Stimulated activated CD8-positive, alpha-beta memory T cell treated with anti-CD3 and anti-CD28 coated beads, Interleukin-4, amount 100 ng/mL, for 1 hour (primary cell): ENCODE data around the gene ACOXL.

ENCODE experiments used
- DNase-seq, 2 donors: peaks; one replicate each; pipeline ENCODE4 v3.0.0-alpha.2; 2020; ENCODE audit warnings: low read depth in 2 of 2, low spot score in 1 of 2

The ACOXL gene

GRCh38 chr2:110752871-110753270, 20.5 kb downstream of the ACOXL start:
- DNase-seq, result no peak

DNA sequence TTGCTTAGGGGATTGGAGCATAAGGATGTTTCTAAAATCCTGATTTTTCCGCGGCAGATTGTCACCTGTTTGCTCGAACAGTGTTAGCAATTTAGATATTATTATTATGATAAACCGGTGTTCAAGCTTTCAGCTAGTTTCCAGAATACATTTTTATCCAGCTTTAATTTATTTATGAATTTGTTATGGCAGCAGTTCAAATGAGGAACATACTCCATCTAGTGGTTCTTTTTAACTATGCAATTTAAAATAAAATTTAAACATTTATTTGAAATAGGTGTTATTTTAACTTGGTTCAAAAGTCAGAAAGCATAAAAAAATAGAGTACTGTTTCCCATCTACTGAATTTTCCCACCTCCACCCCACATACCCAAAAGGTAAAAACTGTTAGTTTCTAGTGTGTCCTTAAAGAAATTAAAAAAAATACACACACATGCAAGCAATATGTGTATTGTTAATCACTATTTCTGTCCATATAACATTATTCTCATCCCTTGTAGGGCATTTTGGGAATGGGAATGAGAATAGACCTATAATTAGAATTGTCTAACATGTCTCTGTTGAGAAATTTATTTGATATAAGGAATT, 23.2 kb downstream of the ACOXL start:
- no peak for DNase-seq

GRCh38 chr2:110759411-110759810, 27.0 kb downstream of the ACOXL start:
- no peak for DNase-seq

GRCh38 chr2:110764931-110765330, 32.6 kb downstream of the ACOXL start:
- DNase-seq, result no peak

GRCh38 chr2:110766291-110766690, 33.9 kb downstream of the ACOXL start:
- no peak for DNase-seq

DNA sequence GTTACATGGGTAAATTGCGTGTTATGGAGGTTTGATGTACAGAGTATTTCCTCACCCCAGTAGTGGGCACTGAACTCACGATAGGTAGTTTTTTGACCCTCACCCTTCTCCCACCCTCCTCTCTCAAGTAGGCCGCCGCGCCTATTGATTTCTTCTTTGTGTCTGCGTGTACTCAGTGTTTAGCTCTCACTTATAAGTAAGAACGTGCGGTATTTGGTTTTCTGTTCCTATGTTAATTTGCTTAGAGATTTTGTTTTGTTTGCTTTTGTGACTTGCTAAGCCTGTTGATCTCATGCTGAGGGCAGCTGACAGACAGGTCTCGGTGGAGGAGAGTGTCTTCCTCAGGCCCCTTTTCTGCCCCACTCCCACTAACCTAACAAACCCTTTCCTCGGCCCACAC, 36.2 kb downstream of the ACOXL start:
- DNase-seq, result no peak

DNA sequence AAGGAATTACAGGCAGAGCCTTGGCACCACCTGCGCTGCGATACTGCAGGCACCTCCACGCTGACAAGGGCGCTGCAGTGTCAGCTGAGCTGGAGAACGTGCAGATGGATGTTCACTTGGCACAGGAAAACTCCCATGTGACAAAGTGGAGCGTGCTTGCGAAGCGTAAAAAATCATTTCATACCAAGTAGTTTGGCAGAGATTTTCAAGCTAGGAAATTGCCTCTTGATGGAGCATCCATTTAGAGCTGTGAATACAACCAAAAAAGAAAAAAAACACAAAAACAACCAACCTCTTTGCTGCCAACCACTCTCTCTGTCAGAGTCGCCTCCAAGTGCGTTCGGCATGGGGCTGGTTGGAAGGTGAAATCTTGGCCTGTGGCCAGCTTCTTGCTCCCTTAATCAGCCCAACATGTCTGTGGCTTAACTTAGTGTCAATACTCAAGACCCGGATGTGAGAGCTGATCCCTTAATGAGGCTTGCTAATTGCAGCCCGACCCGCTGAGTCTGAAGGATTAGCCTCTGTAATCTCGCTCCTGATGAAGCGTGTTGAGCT, 38.1 kb downstream of the ACOXL start:
- no peak for DNase-seq

GRCh38 chr2:110770959-110771431, 38.6 kb downstream of the ACOXL start:
- no peak for DNase-seq

GRCh38 chr2:110771547-110772382, 39.4 kb downstream of the ACOXL start:
- no peak for DNase-seq

DNA sequence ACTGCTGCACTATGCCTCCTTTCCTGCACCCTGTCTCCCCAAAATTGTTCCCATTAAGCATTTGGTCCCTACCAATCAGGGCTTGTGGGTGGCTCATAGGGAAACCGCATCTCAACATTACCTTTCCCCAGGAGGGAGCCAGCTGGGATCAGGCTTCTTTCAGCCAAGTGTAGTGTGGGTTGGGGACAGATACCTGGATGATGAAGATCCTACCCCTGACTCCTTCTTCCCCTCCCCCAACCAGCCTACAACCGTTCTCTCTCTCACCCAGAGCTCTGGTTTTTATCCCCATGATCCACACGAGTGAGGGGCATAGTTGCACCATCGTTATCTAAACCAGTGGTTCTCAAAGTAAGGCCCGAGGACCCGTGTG, 40.0 kb downstream of the ACOXL start:
- DNase-seq, result no peak

- DNase-seq, result no peak
Measured at GRCh38 chr2:110773401-110773921, 41.1 kb downstream of the ACOXL start.

GRCh38 chr2:110774701-110775100, 42.3 kb downstream of the ACOXL start:
- DNase-seq, result no peak

DNA sequence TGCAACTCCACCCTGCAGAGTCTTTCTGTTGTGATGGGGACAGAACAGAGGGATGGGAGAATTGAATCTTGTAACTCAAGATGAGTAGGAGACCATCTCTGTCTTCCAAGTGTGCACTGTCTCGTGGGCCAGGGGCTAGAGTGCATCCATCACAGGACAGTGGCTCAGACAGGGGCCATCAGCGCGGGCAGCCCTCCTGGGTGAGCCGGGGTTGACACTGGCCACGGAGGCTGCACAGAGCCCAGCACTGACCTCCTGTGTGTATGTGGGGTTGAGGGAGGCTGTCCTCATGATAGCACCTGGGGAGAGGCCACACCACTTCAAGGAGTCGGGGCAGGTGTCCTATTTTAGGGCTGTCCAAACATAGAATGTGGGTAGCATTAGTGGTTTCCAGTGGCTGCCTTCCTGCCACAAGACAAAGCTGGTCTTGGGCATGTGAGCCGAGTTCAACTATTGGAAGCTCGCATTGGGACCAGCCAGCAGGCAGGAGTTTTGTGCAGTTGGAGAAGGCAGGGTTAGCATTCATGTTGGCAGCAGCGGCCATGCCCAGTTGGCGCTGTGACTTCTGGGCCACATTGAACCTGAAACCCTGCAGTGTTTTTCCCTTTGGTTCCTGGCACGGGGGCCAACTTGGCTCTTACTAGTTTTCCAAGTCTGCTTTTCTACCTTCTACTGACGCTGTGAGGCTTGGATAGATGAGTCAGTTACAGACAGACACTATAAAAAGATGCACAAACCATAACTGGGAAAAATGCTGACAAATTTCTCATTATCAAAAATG, 45.3 kb downstream of the ACOXL start:
- DNase-seq, result no peak

- DNase-seq, result no peak
Measured at GRCh38 chr2:110780461-110780860, 48.1 kb downstream of the ACOXL start.

DNA sequence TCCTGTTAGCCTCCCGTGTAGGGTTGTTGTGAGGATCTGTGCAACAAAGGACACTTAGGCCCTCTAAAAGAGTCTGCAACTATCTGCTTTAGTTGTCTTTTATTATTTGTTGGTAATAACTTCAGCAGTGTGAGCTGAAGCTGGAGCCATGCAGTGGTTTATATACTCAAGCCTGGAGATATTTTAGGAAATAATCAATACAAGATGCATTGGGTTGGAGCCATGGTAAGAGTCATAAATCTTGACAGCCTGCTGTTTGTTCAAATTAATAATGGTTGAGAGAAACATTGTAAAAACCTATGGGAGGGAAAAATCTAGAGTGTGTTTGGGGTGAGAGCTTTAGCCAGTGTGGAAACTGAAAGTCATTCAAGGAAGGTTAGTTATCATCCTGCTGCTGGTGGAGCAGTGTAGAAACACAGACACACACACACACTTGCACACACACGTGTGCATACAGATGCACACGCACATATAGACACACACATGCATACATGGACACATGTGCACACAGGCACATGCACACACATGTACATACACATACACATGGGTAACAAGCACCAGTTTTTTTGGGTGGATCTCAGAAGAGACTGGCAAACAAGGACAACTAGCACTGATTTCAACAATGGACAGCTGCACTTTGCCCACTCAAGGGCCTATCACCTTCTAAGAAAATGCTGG, 51.0 kb downstream of the ACOXL start:
- DNase-seq, result no peak

- DNase-seq, result no peak
Measured at GRCh38 chr2:110784047-110784631, 51.8 kb downstream of the ACOXL start.

GRCh38 chr2:110785439-110785838, 53.1 kb downstream of the ACOXL start:
- no peak for DNase-seq

DNA sequence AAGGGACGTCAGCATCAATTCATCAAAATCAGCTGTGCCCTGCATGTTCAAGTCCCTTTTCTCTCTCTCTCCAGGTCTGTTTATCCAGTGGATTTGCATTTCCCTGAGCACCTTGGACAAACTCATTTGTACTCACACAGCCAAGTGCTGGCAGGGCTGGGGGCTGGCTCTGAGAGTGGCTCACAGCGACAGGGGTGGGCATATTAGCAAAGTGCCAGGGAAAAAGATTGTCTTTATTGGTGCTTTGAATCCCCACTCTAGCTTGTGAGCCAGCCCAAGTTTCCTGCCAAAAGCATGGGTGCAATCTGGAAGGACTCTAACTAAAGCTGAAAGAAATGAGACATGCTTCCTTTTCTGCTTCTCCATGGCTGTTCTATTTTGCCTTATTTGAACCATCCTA, 56.6 kb downstream of the ACOXL start:
- no peak for DNase-seq

GRCh38 chr2:110789706-110790105, 57.3 kb downstream of the ACOXL start:
- DNase-seq, result no peak

- DNase-seq, result no peak
Measured at GRCh38 chr2:110790907-110791306, 58.5 kb downstream of the ACOXL start.

DNA sequence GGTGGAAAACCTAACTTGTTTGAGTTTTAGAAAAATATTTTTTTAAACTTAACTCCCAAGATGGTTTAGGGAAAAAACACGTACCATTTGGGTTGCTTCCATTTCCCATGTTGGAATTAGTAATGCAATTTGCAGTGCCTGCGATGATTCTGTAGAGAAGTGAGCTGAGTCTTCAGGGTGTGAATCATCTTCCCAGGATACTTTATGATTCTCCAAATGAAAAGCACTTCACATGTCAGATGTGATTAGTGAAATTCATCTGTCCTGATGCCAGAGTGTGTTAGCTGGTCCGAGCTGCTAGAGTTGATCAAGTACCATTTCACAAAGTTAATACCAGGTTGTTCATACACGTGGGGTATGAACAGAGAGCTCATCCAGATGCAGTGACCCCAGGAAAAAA, 59.1 kb downstream of the ACOXL start:
- DNase-seq, result no peak
